ENCODE measurements around the gene TP53RK.

DNA sequence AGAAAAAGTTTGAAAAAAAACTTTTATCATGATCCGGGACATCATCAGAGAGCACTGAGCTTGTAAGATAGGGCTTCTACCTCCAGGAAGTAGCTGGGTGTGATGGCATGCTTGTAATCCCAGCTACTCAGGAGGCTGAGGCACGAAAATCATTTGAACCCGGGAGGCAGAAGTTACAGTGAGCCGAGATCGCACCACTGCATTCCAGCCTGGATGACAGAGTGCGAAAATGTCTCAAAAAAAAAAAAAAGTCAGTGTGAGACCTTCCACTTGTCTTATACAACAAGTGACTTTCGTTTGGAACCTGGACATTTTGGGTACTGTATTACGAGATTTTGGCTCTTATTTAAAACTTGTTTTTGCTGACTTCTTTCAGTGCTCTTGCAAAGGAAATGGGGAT lies 32.1 kb downstream of the TP53RK start:
- TF ChIP-seq, protein P1, sequence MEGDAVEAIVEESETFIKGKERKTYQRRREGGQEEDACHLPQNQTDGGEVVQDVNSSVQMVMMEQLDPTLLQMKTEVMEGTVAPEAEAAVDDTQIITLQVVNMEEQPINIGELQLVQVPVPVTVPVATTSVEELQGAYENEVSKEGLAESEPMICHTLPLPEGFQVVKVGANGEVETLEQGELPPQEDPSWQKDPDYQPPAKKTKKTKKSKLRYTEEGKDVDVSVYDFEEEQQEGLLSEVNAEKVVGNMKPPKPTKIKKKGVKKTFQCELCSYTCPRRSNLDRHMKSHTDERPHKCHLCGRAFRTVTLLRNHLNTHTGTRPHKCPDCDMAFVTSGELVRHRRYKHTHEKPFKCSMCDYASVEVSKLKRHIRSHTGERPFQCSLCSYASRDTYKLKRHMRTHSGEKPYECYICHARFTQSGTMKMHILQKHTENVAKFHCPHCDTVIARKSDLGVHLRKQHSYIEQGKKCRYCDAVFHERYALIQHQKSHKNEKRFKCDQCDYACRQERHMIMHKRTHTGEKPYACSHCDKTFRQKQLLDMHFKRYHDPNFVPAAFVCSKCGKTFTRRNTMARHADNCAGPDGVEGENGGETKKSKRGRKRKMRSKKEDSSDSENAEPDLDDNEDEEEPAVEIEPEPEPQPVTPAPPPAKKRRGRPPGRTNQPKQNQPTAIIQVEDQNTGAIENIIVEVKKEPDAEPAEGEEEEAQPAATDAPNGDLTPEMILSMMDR (conservative IDR thresholded peaks at IDR 0.05) = no peak
- no peak for TF ChIP-seq ZFX (IDR thresholded peaks at IDR 0.05)
